ENCODE data around the gene TUBA1B. TPM values are rescaled to one million over a fixed set of nuclear protein-coding genes. Genes with fewer than 3 reads are reported as not detected.

Gene TUBA1B
- total RNA-seq, 1 experiment from 2014 or later, result 2,063 TPM

DNA sequence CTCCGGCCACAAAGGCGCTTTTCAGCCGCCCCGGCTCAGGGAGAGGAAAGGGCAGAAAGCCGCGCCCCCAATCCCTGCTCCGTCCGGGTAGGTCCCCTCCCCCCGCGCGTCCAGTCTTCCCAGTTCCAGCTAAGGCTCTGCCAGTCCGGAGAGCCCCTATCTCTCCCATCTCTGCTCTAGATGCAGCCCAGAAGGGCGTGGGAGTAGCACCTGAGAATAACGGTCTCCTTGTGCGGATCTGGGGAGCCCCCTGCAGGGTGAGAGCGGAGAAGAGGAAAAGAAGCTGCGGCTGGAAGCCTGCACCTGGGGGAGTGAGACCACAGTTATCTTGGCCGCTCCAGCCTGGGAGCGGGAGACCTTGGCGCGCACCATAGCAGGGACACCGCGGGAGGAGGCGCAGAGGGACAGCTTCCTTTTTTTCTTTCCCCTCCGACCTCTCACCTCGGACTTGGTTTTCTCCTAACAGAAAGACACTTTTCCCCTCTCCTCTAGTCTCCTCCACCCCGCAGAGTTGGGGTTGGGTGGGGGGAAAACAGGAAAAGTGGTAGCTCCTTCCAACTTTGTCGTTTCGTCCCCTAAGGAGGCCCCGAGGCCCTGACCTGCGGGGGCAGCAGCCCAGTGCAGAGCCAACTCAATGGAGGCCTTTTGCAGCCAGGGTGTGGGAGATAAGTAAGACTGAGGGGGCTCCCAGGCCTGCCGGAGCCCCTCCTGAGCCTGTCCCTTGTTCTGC lies 38.9 kb downstream of the TUBA1B start:
- Mint-ChIP-seq H3K27me3 (ENCODE audit: low read depth) (peaks cover 87% of the 10 kb centered on the region), H3K9me3 (no peaks in the 10 kb centered on the region; a peak in 1 of 5 replicates)

More for the DNA sequence above, 38.9 kb downstream of the TUBA1B start:
- TF ChIP-seq, protein P1, sequence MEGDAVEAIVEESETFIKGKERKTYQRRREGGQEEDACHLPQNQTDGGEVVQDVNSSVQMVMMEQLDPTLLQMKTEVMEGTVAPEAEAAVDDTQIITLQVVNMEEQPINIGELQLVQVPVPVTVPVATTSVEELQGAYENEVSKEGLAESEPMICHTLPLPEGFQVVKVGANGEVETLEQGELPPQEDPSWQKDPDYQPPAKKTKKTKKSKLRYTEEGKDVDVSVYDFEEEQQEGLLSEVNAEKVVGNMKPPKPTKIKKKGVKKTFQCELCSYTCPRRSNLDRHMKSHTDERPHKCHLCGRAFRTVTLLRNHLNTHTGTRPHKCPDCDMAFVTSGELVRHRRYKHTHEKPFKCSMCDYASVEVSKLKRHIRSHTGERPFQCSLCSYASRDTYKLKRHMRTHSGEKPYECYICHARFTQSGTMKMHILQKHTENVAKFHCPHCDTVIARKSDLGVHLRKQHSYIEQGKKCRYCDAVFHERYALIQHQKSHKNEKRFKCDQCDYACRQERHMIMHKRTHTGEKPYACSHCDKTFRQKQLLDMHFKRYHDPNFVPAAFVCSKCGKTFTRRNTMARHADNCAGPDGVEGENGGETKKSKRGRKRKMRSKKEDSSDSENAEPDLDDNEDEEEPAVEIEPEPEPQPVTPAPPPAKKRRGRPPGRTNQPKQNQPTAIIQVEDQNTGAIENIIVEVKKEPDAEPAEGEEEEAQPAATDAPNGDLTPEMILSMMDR (conservative IDR thresholded peaks at IDR 0.05), result peak; percentile 55
- Histone ChIP-seq H2AK5ac (ENCODE audit: insufficient read length, low read length) (no peak overlapping the region), H3K23me2 (ENCODE audit: insufficient read length, low read depth, low read length, poor library complexity, severe bottlenecking) (peaks cover 18% of the 10 kb centered on the region), H2BK15ac (ENCODE audit: low read depth, low read length) (no peak overlapping the region), H3K4ac (ENCODE audit: low read depth, low read length) (no peak overlapping the region), H3K56ac (ENCODE audit: insufficient read length, low read depth, low read length) (no peak overlapping the region), H3K23ac (ENCODE audit: insufficient read length, low read depth, low read length) (no peak overlapping the region), H3K79me2 (ENCODE audit: insufficient read depth, low read length) (no peaks in the 10 kb centered on the region), H3K27ac (ENCODE audit: insufficient read length, low read depth, low read length) (no peak overlapping the region), H2AFZ (ENCODE audit: low read length) (no peak overlapping the region), H2BK120ac (ENCODE audit: low read depth, low read length, poor library complexity, severe bottlenecking) (no peak overlapping the region), H3K18ac (ENCODE audit: insufficient read length, low read depth, low read length) (no peak overlapping the region), H3K79me1 (ENCODE audit: insufficient read depth, low read depth, low read length, poor library complexity, severe bottlenecking) (no peaks in the 10 kb centered on the region), H2BK5ac (ENCODE audit: insufficient read length, low read length) (no peak overlapping the region), H3K9me3 (ENCODE audit: control insufficient read depth, low read depth, low read length) (no peaks in the 10 kb centered on the region), H3K14ac (ENCODE audit: insufficient read depth, low read length) (no peak overlapping the region), H3T11ph (ENCODE audit: low read length) (no peak overlapping the region), H4K8ac (replicated peaks; ENCODE audit: insufficient read length, low read depth, low read length) (no peak overlapping the region), H4K91ac (ENCODE audit: insufficient read length, low read depth, low read length) (no peak overlapping the region), H4K20me1 (ENCODE audit: control insufficient read depth, insufficient read depth, insufficient read length) (peaks cover 8% of the 10 kb centered on the region), H3K4me2 (ENCODE audit: insufficient read depth, insufficient read length, low read length) (peak overlapping the region; percentile 27), H3K27me3 (ENCODE audit: insufficient read depth, low read length) (peaks cover 67% of the 10 kb centered on the region), H4K5ac (ENCODE audit: insufficient read length, low read depth, low read length) (no peak overlapping the region), H2BK12ac (ENCODE audit: insufficient read length, low read depth, low read length) (no peak overlapping the region), H3K9ac (ENCODE audit: extremely low read depth, insufficient read length, low read length) (no peak overlapping the region), H2BK20ac (ENCODE audit: low read depth, low read length, poor library complexity, severe bottlenecking) (no peak overlapping the region), H3K4me1 (ENCODE audit: insufficient read depth, low read length) (no peaks in the 10 kb centered on the region)
- Mint-ChIP-seq H3K4me1 (peaks cover 36 to 61% of the 10 kb centered on the region in 2 experiments), H3K4me3 (peak overlapping the region; percentile 18 to 77; a peak in 4 of 5 replicates), H3K36me3 (ENCODE audit: insufficient read depth in 1 of 3, low read depth in 3 of 3) (peaks cover 2 to 8% (median 2%) of the 10 kb centered on the region in 3 experiments; a peak in 4 of 7 replicates), H3K27ac (no peak overlapping the region)
- no CpG with 5 or more reads among the region's 32 CpGs for WGBS (ENCODE audit: extremely low coverage, insufficient read length, low lambda C conversion rate)
- peak; percentile 86 for DNase-seq
